GM12892 (cell line): ENCODE data around the gene TRMT11.

Experiments
- DNase-seq: peaks from one replicate; pipeline ENCODE4 v3.0.0; 2011; ENCODE audit not compliant: insufficient read length
- FAIRE-seq: peaks from 2 replicates; lab custom pipeline; 2011; peaks lifted over from hg19 to GRCh38; lab: Jason Lieb, UNC
- POLR2A ChIP-seq: IDR thresholded peaks from 2 replicates; pipeline ENCODE4 v1.6.1; 2011; ENCODE audit warnings: low read depth, low read length, control low read depth
- POLR2AphosphoS5 ChIP-seq: IDR thresholded peaks from 2 replicates; pipeline ENCODE4 v1.6.1; 2011; ENCODE audit warnings: low read depth, low read length, control low read depth
- TAF1 ChIP-seq: IDR thresholded peaks from 2 replicates; pipeline ENCODE4 v1.6.1; 2011; ENCODE audit warnings: low read depth, mild to moderate bottlenecking, control low read depth, low read length, borderline replicate concordance

Gene TRMT11

GRCh38 chr6:125983246-125983945, 2.9 kb upstream of the TRMT11 start:
- DNase-seq, result no peak
- TF ChIP-seq TAF1, result no peak
- TF ChIP-seq POLR2AphosphoS5, result no peak
- TF ChIP-seq POLR2A, result no peak
- no peak for FAIRE-seq

GRCh38 chr6:125984311-125984710, 2.0 kb upstream of the TRMT11 start:
- no peak for DNase-seq
- no peak for TF ChIP-seq POLR2AphosphoS5
- no peak for TF ChIP-seq TAF1
- TF ChIP-seq POLR2A, result no peak
- FAIRE-seq, result no peak

- DNase-seq, result no peak
- no peak for TF ChIP-seq POLR2AphosphoS5
- no peak for TF ChIP-seq TAF1
- no peak for TF ChIP-seq POLR2A
- FAIRE-seq, result no peak
Measured at GRCh38 chr6:125985522-125985921, 818 bp upstream of the TRMT11 start.

GRCh38 chr6:125985979-125986300, 400 bp upstream of the TRMT11 start:
- DNase-seq (no peak), FAIRE-seq (no peak)
- no peak for TF ChIP-seq POLR2A
- no peak for TF ChIP-seq TAF1
- TF ChIP-seq POLR2AphosphoS5, result no peak

- no peak for TF ChIP-seq POLR2AphosphoS5
- no peak for TF ChIP-seq TAF1
- no peak for TF ChIP-seq POLR2A
- no peak for FAIRE-seq
- no peak for DNase-seq
Measured at GRCh38 chr6:125987026-125987617, 782 bp downstream of the TRMT11 start.

GRCh38 chr6:125988280-125988679, 1.9 kb downstream of the TRMT11 start:
- TF ChIP-seq POLR2AphosphoS5 (no peak), POLR2A (no peak), TAF1 (no peak)
- no peak for DNase-seq
- no peak for FAIRE-seq

GRCh38 chr6:125989631-125990030, 3.3 kb downstream of the TRMT11 start:
- DNase-seq (no peak), FAIRE-seq (no peak)
- TF ChIP-seq POLR2AphosphoS5, result no peak
- no peak for TF ChIP-seq POLR2A
- TF ChIP-seq TAF1, result no peak

- FAIRE-seq (no peak), DNase-seq (no peak)
Measured at GRCh38 chr6:125991653-125992052, 5.3 kb downstream of the TRMT11 start.

GRCh38 chr6:125994670-125995488, 8.5 kb downstream of the TRMT11 start:
- no peak for FAIRE-seq

More at GRCh38 chr6:125991653-125992052, 5.3 kb downstream of the TRMT11 start:
- TF ChIP-seq POLR2AphosphoS5 (no peak), POLR2A (no peak), TAF1 (no peak)

GRCh38 chr6:125995972-125996580, 9.7 kb downstream of the TRMT11 start:
- no peak for DNase-seq
- TF ChIP-seq TAF1, result no peak
- no peak for TF ChIP-seq POLR2A
- TF ChIP-seq POLR2AphosphoS5, result no peak
- FAIRE-seq, result peak; percentile 93

More at GRCh38 chr6:125994670-125995488, 8.5 kb downstream of the TRMT11 start:
- no peak for TF ChIP-seq POLR2AphosphoS5
- TF ChIP-seq TAF1, result no peak
- TF ChIP-seq POLR2A, result no peak
- no peak for DNase-seq

- TF ChIP-seq POLR2A, result no peak
- no peak for TF ChIP-seq POLR2AphosphoS5
- TF ChIP-seq TAF1, result no peak
- FAIRE-seq (no peak), DNase-seq (no peak)
Measured at GRCh38 chr6:126002755-126003679, 16.7 kb downstream of the TRMT11 start.

- TF ChIP-seq POLR2A (no peak), POLR2AphosphoS5 (no peak), TAF1 (no peak)
- FAIRE-seq (no peak), DNase-seq (no peak)
Measured at GRCh38 chr6:126007800-126008199, 21.5 kb downstream of the TRMT11 start.
